T follicular helper cell (primary cell): ENCODE data around the gene PDZD2.

ENCODE experiments used
- DNase-seq: peaks from one replicate; pipeline ENCODE4 v3.0.0-alpha.2; 2020; ENCODE audit warnings: low read depth

Gene PDZD2

DNA sequence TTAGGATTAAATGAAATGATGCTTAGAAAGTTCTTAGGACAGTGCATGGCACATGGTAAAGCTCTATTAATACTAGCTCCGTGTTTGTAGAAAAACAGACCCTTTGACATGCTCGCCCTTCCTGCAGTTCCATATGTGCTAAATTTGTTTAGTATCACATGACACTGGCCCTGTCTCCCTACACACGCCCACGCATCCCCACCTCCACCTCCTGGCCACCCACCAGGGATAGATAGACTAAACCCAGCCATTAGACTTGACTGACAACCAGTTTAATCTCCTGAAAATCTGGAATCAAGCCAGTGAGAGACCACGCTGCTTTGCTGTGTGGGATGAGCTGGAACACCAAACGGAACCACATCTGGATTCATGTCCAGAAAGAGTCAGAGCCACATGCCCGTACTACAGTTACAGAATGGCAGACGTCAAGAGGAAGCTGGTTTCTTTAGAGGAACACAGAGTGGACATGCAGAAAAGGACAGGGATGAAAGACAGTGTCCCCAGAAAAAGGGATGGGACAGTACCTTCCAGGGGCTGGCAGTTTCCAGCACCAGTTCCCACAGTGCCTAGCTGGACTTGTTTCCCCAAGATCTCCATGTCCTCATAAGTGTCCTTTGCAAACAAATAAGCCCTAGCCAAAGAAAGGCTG is 186.1 kb downstream of the PDZD2 start:
- no peak for DNase-seq

DNA sequence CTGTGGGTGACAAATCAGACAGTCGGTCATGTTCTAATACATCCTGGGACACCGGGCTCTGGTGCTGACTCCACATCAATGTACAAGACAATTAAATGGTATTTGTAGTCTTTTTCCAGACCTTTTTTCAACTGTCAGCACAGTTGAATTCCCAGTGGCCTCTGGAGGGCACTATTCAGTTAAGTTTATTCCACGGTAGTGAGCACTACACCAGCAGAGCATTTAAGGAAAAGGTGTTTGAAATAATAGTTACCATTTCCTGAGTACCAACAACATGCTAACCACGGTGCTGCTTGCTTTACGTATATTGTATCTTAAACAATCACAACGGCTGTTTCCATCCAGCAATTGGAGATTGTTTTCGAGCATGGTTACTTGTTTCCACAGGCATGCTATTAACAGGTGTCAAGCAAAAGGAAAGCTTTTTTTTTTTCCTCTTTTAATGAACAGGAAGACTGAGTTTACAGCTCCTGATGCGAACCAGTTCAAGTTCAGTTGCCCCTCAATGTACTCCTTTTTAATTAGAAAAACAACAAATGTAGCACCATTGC is 186.7 kb downstream of the PDZD2 start:
- DNase-seq = no peak

DNA sequence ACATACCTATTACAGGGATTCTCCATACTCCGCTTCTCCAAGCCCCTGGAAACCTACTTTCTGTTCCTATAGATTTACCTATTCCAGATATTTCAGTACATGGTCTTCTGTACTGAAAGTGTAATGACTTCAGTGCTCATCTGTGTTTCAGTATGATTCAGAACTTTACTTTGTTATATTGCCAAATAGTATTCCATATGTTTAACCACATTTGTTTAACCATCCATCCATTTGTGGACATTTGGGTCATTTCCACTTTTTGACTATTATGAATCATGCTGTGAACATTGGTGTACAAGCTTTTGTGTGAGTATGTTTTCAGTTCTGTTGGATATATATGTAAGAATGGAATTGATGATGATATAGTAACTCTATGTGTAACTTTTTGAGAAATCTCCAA is 188.9 kb downstream of the PDZD2 start:
- DNase-seq = no peak

DNA sequence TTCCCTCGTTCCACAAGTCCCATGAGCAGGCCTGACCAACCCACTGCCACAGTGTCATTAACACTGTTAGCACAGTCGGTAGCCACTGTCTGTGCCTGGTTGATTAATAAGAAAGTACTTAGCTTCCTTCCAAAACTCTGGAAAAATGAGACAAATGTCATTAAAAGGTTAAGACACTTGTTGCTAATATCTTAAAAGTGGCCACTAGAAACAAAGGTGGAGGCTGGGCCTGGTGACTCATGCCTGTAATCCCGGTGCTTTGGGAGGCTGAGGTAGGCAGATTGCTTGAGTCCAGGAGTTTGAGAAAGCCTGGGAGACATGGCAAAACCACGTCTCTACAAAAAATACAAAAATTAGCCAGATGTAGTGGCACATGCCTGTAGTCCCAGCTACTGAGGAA is 194.0 kb downstream of the PDZD2 start:
- no peak for DNase-seq

DNA sequence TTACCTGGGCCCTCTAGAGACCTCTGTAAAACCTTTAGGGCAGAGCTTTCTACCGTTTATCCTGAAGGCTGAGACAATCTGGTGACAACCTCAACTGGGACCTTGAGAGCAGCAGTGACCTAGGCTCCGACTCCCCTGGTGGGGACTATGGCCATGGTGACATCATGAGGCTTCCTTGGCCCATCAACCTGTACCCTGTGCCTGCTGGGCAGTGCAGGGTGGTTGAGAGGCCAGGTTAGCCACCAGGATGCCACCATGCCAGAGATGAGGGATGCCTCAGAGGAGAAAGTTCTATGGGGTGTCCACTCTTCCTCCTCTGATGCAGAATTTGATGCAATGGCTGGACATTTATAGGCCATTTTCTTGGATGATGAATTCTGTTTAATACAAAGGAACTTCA is 194.8 kb downstream of the PDZD2 start:
- DNase-seq = no peak

DNA sequence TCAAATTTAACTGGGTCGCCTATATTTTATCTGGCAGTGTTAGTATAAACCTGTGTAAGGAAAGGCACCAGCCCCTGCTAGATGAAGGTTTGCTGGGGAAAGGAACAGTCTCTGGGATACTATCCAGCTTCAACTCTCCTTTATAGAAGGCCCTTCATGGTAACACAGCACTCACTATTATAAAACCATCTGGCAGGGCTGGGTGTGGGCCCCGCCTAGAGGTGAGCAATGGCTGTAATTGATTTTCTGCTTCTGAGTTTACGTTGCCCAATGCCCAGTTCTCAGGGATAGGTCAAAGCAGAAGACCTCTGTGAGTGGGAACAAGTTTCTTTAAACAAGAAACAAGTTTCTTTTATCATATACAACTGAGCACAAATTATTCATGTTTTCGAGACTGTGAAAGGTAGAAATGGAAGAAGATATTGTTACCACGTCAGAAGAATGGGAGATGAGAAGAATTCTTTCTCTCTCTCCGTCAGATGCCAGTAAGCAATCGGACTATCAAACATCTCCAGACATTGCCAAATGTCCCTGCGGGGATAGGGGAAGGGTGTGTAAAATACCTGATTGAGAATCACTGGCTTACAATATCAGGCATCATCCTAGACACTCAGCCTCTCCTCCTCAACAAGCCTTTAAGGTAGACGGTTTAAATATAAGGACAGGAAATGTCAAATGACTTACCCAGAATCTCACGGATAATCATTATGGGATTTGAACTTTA is 205.9 kb downstream of the PDZD2 start:
- DNase-seq = no peak

DNA sequence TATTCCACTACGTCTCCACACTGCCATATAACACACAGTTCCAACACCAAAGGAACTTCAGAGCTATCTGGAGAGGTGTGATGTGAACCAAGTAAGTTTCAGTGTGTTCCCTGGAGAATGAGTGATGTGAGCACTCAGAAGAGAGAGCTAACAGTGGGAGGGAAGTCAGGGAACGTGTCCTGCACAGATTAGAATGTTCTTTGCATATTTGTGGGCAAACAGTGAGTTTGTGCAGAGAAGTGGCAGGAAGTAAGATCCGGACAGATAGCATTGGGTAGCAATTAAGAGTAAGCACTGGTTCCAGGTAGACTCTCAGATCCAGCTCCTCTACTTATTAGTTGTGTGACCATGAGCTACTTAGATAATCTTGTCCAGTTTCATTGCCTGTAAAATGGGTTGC is 206.4 kb downstream of the PDZD2 start:
- no peak for DNase-seq

DNA sequence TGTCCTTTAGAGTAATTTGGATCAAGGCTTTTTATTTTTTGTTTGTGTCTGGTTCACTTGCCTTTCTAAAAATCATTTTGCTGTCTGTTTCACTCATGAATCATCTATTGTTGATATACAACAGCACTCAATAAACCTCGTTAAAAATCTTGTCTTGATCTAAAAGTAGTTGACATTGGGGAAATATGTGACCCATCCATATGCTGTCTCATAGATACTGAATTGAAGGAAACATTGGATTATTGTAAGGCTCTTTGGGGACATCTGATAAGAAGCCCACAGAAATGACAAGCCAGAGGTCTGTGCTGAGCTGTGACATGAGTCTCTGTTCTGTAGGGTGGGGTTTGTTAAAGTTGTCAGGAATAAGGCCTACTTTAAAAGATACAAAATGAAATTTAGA is 208.0 kb downstream of the PDZD2 start:
- DNase-seq = no peak

DNA sequence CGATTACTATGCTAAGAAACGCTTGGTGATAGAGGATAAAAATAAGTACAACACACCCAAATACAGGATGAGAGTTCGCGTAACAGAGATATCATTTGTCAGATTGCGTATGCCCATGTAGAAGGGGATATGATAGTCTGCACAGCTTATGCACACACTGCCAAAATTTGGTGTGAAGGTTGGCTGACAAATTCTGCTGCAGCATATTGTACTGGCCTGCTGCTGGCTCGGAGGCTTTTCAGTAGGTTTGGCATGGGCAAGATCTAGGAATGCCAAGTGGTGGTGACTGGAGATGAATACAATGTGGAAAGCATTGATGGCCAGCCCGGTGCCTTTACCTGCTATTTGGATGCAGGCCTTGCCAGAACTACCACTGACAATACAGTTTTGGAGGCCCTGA is 208.4 kb downstream of the PDZD2 start:
- no peak for DNase-seq

DNA sequence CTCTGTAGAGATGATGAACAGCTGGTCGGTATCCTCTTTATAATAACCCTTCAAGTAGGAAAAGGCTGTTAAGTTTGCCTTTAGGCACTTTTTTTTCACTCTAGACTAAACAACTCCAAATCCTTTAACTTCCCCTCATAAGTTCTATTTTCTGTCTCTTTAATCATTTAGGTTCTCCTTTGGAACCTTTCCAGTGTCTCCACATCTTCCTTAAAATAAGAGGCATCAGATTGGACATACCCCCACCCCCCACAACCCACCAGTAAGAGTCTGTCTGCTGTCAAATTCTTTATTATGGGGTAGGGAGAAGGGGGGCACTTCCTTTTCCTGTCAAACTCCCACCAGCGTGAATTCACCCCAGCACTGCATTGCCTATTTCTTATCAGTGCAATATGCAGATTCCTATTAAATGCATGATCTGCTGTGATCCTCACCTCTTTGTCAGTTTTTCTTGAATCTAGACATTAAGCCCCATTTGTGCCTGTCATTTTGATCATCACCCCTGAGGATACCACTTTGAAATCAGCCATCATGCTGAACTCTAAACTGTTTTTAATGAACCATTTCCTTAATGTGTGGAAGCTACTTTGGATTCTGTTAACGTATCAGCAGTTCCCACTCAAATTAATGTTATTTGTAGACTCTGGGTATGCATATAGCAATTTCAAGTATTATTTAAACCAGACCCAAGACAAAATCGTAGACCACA is 212.2 kb downstream of the PDZD2 start:
- DNase-seq = no peak

DNA sequence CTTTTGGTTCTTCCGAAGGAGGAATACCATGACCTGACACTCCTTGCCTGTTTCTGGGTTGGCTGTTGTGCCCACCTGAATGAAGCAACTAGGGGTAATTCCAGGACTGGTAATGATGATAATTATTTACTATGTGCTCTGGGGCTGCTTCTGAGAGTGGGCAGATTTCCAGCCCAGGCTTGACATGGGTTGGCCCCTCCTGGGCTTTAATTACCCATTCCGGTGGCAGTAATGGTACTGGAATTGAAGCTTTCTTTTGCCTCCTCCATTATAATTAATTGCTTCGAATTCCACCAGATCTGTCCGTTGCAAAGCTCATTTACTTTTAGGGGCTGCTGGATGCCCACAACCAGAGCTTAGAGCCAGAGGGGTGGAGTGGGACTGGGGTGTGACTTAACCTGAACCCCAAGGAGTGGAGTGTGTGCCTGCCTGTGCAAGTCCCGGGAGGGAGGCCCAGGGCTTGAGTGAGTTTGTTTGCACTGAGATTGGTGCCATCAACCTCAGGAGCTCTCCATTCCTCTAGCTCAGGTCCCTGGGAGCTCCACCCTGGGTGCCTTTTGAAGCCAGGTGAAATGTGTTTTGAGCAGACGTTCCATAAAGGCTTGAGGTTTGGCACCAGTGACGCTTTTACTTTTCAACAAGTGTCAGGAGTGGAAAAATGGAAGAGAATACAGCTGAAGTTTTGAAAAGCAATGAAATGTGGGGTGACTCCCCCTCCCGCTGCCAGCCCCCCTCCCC is 214.6 kb downstream of the PDZD2 start:
- DNase-seq = no peak

DNA sequence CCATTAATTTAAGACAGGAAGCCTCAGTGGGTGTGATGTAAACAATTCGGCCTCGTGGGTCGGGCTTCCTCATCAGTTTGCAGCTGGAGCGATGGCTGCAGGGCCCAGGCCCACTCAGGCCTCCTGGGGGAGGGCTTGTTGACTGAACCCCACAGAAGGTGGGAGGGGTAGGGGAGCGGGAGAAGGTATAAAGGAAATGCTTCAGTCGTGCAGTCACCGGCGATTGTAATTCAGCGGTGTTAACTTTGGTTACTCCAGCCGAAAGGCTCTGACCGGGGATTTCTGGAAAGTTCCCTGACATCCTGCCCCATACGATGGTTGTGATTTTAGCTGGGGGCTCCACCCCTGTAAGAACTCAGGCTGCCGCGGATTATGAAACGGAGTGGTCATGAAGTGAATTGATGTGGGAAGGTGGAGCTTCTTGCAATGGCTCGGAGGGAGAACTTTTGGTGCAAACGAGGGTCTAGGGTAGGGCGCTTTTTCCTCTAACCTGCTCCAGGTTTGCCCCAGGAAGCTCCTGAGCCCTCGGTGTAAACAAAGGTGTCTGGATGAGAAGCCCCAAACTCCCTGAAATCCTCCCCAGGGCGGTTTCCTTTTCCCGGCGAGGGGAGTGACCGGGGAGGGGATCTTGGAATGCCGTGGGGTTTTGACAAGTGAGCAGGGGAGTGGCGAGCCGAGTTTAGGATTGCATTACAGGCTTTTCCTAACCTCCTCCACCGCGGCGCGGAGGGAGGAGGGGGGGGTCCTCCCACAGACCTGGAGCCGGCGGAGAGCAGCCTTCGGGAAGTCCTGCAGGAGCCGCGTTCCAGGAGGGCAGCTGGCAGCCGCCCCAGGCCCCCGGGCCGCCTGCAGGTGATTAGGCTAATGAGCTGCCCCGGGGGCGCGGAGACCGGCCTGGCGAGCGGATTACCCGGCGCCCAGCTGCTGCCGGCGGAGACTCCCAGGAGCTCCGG is 215.5 kb downstream of the PDZD2 start:
- DNase-seq = no peak

DNA sequence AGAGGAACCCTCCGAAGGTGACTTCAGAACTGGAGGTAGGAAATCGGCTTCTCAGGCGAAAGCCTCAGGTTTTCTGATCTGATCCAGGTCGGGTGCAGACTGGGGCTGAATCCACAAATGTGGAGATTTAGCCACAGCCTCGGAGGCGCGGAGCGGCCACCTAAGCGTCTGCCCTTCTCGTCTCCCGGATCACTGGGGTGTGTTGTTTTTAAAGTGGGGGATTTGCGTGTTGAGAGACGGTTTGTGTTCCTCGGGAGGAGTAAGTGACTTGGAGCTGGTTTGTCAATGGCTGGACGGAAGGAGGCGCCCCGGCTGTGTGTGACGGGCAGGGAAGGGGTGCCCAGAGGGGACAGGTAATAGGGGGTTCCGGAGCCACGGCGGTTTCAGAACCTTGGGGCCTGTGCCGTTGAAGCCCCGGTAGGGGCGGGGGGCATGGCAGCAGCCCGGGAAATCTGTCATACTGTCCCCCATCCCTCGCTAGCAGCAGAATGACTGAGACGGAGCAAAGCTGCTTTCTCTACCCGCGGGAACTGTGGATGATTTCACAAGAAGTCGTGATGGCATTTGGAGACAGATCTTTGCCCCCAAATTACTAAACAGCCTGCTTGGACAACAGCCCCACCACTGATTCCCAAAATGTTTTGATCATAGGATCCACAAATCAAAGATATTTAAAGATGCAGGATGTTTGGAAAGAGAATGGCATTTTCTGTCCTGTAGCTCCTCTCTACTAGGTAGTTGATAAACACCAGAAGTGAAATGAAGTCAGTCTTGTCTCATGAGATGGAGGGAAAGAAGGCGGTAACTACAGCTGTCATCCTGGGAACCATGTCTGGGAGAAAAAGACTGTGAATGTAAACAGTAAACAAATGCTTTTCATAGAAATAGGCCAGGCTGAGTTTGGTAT is 216.5 kb downstream of the PDZD2 start:
- no peak for DNase-seq

DNA sequence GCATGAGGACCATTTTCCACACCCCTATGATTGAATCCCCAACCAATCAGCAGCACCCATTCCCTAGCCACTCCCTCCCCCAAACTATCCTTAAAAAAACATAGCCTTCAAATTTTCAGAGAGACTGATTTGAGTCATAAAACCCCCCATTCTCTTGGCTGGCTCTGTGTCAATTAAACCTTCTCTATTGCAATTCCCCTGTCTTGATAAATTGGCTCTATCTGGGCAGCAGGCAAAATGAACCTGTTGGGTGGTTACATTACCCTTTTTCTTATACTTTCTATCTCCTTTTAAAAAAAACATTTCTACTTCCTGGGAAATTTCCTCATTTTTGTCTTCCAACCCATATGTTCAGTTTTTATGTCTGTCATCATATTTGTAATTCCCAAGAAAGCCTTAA is 220.2 kb downstream of the PDZD2 start:
- DNase-seq = no peak

DNA sequence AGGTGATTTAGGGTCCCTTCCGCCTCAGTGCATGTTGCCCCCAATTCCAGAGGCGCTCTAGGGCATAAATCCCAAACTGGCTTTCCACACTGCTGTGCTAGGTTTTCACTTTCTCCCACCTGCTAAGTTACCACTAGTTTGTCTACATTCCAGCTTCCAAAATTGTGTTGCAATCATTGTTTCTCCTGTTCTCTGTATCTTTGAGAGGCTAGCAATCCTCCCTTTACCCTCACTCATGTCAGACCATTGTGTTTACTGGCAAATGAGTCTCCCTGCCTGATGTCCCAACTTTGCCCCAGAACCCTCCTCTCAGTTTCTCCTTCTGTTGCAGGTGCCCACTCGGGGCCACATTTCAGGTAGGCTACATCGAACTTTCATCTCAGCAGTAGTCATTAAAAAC is 221.3 kb downstream of the PDZD2 start:
- no peak for DNase-seq

DNA sequence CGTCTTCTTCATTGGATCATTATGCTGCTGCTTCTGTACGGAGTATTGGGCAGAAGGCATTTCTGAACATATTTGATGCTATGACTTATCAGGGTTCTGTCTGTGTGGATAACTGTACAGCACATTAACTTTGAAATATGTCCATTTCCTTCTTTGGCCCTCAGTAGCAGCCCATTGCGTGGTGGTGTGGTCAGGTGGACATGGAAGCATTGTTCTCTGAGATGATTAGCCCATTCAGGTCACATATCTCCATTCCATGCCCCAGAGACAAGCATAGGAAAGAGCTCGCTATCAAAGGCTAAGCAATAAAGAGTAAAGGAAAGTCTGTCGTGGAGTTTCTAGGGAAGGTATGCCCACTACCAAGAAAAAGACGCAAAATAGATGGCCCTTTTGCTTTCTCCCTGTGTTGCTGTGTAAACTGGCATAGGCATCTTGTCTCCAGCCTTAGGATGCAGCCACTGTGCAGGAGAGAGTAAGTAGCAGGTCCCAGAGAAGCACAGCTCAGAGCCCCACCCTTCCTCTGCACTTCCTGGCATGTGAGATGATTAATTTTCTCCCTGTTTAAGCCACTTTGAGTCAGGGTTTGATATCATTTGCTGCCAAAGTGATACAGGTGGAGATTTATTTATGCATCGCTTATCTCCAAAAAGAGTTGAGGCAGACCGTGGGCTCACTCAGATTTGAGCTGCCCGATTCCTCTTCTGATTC is 221.9 kb downstream of the PDZD2 start:
- no peak for DNase-seq

DNA sequence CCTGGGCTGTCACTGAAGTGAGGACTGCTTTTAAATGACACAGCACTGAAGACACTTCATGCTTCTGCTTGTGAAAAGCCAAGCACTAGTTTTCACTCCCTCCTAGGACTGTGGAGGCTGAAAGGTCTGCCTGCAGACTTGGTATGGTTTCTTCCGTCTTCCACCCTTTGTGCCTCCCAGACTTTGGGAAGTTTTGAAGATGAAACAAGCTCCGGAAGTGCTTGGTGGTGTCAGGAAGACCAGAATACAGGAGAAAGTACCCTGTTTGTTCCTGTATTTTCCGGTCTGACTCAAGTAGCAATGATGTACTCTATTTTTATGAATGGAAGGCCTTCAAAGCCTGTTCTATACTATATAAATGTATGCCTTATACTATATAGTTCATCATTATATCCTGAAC is 222.7 kb downstream of the PDZD2 start:
- DNase-seq = no peak

DNA sequence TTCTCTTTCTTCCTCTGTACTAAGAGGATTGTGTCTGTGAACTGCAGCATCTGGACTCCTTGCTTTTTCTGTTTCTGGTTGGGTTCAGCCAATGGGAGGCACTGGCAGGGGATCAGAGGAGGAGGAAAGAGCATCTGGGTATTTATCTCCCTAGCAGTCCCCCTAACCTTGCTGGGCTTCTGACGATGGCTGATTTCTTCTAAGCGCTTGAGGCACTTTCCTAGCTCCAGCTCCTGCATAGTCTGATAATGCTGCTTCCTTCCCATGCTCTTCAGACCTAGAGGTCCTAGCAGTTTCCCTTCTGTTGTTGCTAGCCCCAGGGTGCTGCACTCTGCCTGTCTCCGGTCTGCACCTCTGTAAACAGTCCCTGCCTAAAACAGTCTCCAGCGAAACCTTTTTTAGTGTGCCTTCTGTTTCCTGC is 225.1 kb downstream of the PDZD2 start:
- no peak for DNase-seq

DNA sequence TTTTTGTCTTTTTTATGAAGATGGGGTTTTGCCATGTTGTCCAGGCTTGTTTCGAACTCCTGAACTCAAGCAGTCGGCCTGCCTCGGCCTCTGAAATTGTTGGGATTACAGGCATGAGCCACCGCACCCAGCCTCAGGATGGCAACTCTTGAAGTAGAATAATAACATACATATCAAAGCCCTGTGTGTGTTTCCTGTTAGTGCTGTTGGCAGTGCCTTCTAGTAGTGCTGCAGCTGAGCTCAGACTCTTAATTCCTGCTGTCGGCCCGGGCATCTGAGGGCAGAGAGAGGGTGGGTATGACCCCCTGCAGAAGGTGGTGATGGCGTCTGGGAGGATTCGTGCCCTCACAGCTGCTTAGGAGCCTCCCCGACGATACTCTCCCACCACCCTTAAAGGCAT is 227.2 kb downstream of the PDZD2 start:
- DNase-seq = no peak
